Measurements from ENCODE around the gene CLPTM1L. TPM values are rescaled to one million over a fixed set of nuclear protein-coding genes. Genes with fewer than 3 reads are reported as not detected.

The CLPTM1L gene
- total RNA-seq, 4 donors from 2014 or later: 92.3 to 132 (median 108) TPM

DNA sequence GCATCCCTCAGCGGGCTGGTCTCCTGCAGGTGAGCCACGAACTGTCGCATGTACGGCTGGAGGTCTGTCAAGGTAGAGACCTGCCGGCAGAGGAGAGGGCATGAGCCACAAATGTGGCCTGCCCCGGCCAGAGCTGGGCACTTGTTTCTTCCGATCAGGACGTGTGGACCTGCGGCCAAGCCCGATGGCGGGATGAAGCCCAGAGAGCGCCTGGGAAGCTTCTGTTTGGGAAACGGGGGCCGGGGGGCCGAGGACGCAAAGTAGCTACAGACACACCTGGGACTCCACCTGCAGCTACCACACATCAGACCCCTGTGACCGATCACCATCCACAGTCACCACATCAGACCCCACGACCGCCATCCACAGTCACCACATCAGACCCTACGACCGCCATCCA is 72.7 kb downstream of the CLPTM1L start:
- no peak for TF ChIP-seq CTCF (IDR thresholded peaks at IDR 0.05; ENCODE audit: low read depth)

GRCh38 chr5:1270933-1271914 is 73.7 kb downstream of the CLPTM1L start:
- TF ChIP-seq CTCF (IDR thresholded peaks at IDR 0.05; ENCODE audit: low read depth): no peak

- TF ChIP-seq CTCF (IDR thresholded peaks at IDR 0.05; ENCODE audit: low read depth): no peak
These were observed 74.5 kb downstream of the CLPTM1L start for GRCh38 chr5:1270426-1270825.

GRCh38 chr5:1268666-1269065 is 76.2 kb downstream of the CLPTM1L start:
- TF ChIP-seq CTCF (IDR thresholded peaks at IDR 0.05; ENCODE audit: low read depth): no peak

- TF ChIP-seq CTCF (IDR thresholded peaks at IDR 0.05; ENCODE audit: low read depth): no peak
These were observed 76.8 kb downstream of the CLPTM1L start for GRCh38 chr5:1268056-1268455.

Small RNAs within 50 kb of the gene (small RNA-seq; reads per million reads assigned to genes)
- not detected for gene MIR4457

Other genes with a start within 250 kb of the CLPTM1L start
- gene SLC12A7, start 233.0 kb downstream of the CLPTM1L start, total RNA-seq: 10 to 100 TPM; 12.9 to 34.3 (median 20.7) TPM
- not detected for gene SLC6A19, start 143.5 kb downstream of the CLPTM1L start, total RNA-seq
- not detected for gene SLC6A18, start 119.7 kb downstream of the CLPTM1L start, total RNA-seq
- not detected for gene TERT, start 50.0 kb downstream of the CLPTM1L start, total RNA-seq
- under 1 TPM in 2 of 4 donors, not detected in 2; 0.16 to 0.22 TPM for gene SLC6A3, start 100.3 kb upstream of the CLPTM1L start, total RNA-seq
- gene LPCAT1, start 178.9 kb upstream of the CLPTM1L start, total RNA-seq: 10 to 100 TPM; 18.9 to 47.5 (median 29.2) TPM